Dendritic cell treated with granulocyte-macrophage colony-stimulating factor and Interleukin-4, amounts not matched to agents 40 ng/mL and 50 ng/mL, for 4 days (primary cell): ENCODE data around the gene PGM2L1.

ENCODE experiments used
- H3K27ac Mint-ChIP-seq: one replicate; pipeline ENCODE4 v1.8.0; 2022; ENCODE audit warnings: mild to moderate bottlenecking, mixed read lengths
- H3K27me3 Mint-ChIP-seq: one replicate; pipeline ENCODE4 v1.8.0; 2022; ENCODE audit warnings: mild to moderate bottlenecking, mixed read lengths
- H3K36me3 Mint-ChIP-seq: one replicate; pipeline ENCODE4 v1.8.0; 2022; ENCODE audit warnings: low read depth, mixed read lengths
- H3K4me1 Mint-ChIP-seq: one replicate; pipeline ENCODE4 v1.8.0; 2022; ENCODE audit warnings: low read depth, mixed read lengths
- H3K4me3 Mint-ChIP-seq: one replicate; pipeline ENCODE4 v1.8.0; 2022; ENCODE audit warnings: mild to moderate bottlenecking, moderate library complexity, mixed read lengths
- H3K9me3 Mint-ChIP-seq: one replicate; pipeline ENCODE4 v1.8.0; 2022; ENCODE audit warnings: mixed read lengths
- intact Hi-C: fragments of 100-400 bp; cut with micrococcal nuclease; formaldehyde crosslinking; loops from one replicate; pipeline ENCODE4 v1.15.0; 2022

Gene PGM2L1

DNA sequence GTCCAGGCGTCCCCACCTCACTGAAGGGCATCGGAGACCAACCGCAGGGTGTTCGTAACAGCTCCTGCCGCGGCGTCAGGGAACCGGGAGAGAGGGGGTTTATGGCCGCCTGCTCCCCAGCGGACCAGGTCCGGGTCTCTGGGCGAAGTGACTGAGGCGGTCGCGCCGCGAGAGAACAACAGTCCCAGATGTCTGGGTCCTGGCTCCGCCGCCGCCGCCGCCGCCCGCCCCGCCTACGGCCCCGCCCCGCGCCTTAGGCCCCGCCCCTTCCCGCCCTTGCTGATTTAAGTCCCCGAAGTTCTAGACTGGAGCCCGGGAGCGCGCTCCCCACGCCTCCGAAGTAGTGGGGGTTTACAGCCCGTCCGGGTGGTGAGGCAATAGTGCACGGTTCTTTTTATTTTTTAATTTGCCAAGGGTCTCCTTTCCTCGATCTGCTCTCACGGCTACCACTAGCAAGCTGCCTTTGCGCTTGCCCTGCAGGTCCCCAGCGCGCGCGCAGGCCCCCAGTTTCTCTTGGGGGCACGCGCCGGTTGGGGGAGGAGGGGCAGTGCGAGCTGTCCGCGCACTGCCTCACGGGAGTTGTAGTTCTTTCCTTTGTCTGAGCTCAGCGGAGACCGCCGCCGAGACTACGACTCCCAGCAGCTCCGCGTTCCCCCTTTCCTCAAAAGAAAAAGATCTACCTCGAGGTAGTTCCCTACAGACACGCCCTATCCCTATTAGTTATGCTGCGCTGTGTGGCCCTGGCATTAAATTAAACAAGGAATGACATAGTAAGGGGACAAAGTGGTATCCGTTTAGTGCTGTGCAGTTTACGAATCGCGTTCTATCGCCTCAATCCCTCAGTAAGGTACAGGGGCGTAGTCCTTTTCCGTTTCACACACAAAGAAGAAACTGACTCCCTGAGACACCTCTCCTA is at the start of gene PGM2L1:
PGM2L1 (minus strand) TSS at position 190 of the 916 bp plus-strand sequence. CDS start 272 bp downstream, outside the sequence.
- Mint-ChIP-seq H3K4me3 (peak within 1 kb of the TSS; percentile 96), H3K36me3 (peaks cover 13% of the 10 kb centered on the region), H3K27ac (peak within 1 kb of the TSS; percentile 98), H3K27me3 (no peaks in the 10 kb centered on the region), H3K4me1 (peaks cover 17% of the 10 kb centered on the region), H3K9me3 (no peaks in the 10 kb centered on the region)
- intact Hi-C loops, result loop anchor here (5.0 kb wide), 1 partner anchor 226 kb away; the partner anchor contains the start of genes C2CD3 and PPME1

DNA sequence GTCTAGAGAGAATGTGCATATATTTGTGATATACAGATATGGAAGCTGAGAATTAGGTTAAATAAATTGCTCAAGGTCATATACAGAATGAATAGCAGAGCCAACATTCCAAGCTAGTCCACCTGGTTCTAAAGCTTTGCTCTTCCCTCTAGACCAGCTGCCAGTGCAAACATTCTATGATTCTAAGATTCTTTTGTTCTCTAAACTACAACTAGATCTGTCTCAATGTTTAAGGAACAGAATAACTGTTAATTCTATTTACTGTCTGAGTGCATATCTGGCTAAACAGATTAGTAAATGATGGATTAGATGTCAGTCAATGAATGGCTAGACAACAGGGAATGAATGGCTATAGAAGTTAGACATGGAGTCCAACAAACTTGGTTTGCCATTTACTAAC is 49.5 kb upstream of the PGM2L1 start:
- no peak overlapping the region for H3K4me3 Mint-ChIP-seq
- H3K4me1 Mint-ChIP-seq, result peaks cover 42% of the 10 kb centered on the region
- H3K27me3 Mint-ChIP-seq, result no peaks in the 10 kb centered on the region
- intact Hi-C loops, result loop anchor here (10.0 kb wide), 1 partner anchor 483 kb away; no protein-coding TSS in a partner anchor
- no peak overlapping the region for H3K27ac Mint-ChIP-seq
- no peaks in the 10 kb centered on the region for H3K9me3 Mint-ChIP-seq
- no peaks in the 10 kb centered on the region for H3K36me3 Mint-ChIP-seq

DNA sequence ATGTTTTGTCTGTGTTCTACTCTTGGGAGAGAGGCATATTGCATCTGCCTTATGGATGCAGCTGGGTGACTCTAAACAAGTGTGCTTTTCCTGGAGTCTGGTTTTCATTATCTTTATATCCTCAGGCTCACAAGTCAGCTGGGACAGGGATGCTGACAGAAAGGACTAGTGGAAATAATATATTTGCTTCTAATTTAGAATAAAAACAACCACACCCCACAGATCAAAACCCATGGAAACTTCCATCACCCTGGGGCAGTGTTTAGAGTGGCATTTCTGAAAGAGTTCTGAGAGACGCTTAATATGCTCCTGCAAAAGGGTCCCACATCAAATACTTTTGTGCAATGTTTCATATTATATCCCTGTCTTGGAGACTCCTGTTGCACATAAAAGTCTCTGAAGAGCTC is 48.3 kb upstream of the PGM2L1 start:
- Mint-ChIP-seq H3K27me3 (no peaks in the 10 kb centered on the region), H3K36me3 (no peaks in the 10 kb centered on the region), H3K4me3 (no peak overlapping the region), H3K27ac (no peak overlapping the region), H3K4me1 (peaks cover 31% of the 10 kb centered on the region), H3K9me3 (no peaks in the 10 kb centered on the region)
- intact Hi-C loops, result loop anchor here (10.0 kb wide), 1 partner anchor 482 kb away; no protein-coding TSS in a partner anchor

DNA sequence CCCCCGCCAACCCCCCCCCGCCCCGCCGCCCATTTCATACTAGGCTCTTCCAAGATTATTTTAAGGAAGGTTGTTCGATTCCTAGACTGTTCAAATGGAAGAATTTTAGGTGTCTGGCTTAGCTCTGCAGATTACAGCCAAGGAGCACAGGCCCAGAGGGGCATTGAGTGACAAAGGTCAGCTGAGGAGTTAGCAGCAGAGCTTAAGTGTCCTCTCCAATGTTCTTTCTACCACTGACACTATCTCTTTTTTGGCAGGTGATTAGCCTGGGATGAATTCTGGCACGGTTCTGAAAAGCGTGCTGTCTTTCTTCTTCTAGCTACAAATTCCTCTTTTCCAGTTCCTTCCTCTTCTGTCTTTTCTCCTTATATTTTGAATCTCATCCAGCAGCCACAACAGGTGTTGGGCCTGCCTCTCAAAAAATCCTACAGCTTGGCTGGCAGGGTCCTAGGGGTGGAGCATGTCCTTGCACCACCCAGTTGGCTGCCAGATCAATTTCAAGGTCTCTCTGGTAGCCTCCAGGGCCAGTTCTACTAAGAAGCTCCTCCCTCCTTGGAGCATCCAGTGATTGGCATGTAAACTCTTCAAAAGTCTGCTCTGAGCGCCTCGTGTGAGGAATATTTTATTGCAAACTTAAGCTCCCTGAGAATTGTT is 46.1 kb upstream of the PGM2L1 start:
- Mint-ChIP-seq H3K9me3 (peaks cover 13% of the 10 kb centered on the region), H3K27me3 (no peaks in the 10 kb centered on the region), H3K36me3 (no peaks in the 10 kb centered on the region), H3K27ac (peak overlapping the region; percentile 14), H3K4me3 (no peak overlapping the region), H3K4me1 (peaks cover 16% of the 10 kb centered on the region)
- intact Hi-C loops, result loop anchor here (10.0 kb wide), 1 partner anchor 479 kb away; no protein-coding TSS in a partner anchor

DNA sequence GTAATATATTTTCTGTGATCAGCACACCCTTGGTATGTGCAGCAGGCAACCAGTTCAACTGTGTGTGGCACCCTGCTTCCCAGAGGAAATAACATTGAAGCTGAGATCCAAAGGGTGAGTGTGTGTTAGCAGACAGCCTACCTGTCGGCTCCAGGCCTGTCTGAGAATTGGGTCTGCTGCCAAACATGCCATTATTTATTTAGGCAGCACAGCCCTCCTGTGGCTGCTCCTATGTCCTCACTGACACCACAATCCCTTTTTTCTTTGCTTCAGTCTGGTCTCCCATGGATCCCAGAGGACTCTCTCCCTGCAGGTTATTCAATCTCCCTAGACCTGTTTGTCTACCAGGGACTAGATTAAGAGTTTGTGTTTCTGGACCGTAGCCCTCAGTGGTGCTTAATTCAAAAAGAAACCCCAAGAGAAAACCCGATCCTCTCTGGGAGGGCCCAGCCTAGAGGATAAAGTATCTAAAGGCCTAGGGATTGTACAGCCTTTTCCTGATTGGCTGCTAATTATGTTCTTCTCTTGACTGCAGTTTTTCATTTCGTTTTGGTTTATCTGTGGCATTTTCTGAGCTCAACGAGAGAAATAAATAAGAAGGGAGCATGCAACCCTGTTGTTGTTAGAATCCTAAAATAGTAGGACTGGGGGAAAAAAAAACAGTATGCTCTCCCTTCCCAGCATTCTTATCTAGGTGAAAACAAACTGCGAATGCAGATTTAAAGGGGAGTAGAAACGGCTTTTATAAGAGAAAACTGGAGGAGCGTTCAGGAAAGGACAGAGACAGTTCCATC is 45.0 kb upstream of the PGM2L1 start:
- H3K27me3 Mint-ChIP-seq, result no peaks in the 10 kb centered on the region
- intact Hi-C loops, result loop anchor here (10.0 kb wide), 1 partner anchor 478 kb away; no protein-coding TSS in a partner anchor
- H3K4me3 Mint-ChIP-seq, result no peak overlapping the region
- H3K27ac Mint-ChIP-seq, result no peak overlapping the region
- peaks cover 13% of the 10 kb centered on the region for H3K9me3 Mint-ChIP-seq
- H3K4me1 Mint-ChIP-seq, result peaks cover 11% of the 10 kb centered on the region
- H3K36me3 Mint-ChIP-seq, result no peaks in the 10 kb centered on the region

DNA sequence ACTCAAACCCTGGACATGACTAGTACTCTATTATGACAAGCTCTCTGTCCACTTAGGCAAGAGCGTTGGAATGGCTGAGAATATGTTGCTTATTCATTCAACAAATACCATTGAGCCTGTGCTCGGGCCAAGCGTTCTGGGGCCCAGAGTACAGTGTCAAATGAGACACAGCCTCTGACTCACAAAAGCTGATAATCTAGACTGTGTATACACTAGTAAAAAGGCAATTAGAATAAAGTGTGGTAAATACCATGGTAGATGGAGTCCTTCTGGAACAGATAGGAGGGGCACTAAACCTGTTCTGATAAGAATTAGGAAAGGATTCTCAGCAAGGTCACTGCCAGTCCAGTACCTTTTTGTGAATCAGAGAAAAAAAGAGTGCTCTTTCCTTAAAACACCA is 44.4 kb upstream of the PGM2L1 start:
- Mint-ChIP-seq H3K36me3 (no peaks in the 10 kb centered on the region), H3K27me3 (no peaks in the 10 kb centered on the region), H3K9me3 (peaks cover 13% of the 10 kb centered on the region), H3K27ac (no peak overlapping the region), H3K4me3 (no peak overlapping the region), H3K4me1 (peaks cover 11% of the 10 kb centered on the region)
- intact Hi-C loops, result loop anchor here (10.0 kb wide), 1 partner anchor 478 kb away; no protein-coding TSS in a partner anchor

DNA sequence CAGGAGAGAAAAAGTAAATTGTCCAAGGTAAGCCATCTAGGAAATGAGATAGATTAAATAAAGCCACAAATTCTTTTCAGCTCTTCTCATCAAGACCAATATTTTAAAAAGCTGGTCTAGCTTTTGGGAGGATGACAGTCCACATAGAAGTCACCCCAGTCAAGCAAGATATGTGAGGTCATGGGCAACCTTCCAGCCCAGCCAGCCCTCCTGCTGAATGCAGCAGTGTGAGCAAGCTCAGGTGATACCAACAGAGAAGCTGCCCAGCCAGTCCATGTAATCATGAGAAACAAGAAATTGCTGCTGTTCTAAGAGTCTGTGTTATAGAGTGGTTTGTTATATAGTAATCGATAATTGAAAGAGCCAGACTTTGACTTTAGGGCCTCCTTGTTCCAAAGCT is 40.4 kb upstream of the PGM2L1 start:
- no peak overlapping the region for H3K4me3 Mint-ChIP-seq
- intact Hi-C loops, result no loop called here
- no peaks in the 10 kb centered on the region for H3K36me3 Mint-ChIP-seq
- no peaks in the 10 kb centered on the region for H3K27me3 Mint-ChIP-seq
- no peak overlapping the region for H3K27ac Mint-ChIP-seq
- peaks cover 7% of the 10 kb centered on the region for H3K4me1 Mint-ChIP-seq
- H3K9me3 Mint-ChIP-seq, result peaks cover 13% of the 10 kb centered on the region

DNA sequence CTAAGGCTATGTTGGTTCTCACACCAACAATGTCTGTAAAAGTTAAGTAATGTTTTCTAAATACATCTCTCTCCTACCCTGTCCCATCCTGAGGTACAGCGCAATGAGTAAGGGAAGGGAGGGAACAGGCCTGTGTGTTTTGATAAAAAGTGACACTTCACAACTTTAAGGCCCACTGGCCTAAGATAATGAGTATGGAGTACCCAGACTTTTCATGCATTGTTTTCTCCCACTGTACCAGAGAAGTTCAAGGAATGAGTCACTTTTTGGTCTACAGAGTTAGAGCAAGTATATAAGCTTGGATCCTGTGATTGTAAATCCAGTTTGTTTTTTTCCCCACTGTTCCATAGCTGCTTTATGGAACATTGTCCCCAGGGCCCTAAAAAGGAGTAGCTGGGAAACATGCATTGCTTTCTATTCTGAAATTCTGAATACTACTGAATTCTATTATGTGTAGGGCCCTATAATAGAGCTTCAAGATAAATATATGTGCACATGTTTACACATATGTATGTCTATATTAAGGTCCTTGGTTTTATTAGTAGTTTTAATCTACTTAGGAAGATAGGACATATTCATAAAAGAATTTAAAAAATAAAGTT is 39.3 kb upstream of the PGM2L1 start:
- Mint-ChIP-seq H3K4me3 (no peak overlapping the region), H3K36me3 (no peaks in the 10 kb centered on the region), H3K9me3 (peaks cover 13% of the 10 kb centered on the region)

DNA sequence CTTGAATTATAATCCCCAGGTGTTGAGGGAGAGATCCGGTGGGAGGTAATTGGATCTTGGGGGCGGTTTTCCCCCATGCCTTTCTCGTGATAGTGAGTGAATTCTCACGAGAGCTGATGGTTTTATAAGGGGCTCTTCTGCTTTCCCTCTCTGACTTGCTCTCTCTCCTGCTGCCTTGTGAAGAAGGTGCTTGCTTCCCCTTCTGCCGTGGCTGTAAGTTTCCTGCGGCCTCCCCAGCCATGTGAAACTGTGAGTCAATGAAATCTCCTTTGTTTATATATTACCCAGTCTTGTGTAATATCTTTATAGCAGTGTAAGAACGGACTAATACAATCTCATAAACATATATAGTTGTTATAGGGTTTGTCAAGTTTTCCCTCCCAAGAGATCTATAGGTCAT is 36.3 kb upstream of the PGM2L1 start:
- Mint-ChIP-seq H3K9me3 (peaks cover 4% of the 10 kb centered on the region), H3K27me3 (peaks cover 1% of the 10 kb centered on the region), H3K4me3 (no peak overlapping the region), H3K4me1 (peaks cover 7% of the 10 kb centered on the region), H3K36me3 (no peaks in the 10 kb centered on the region), H3K27ac (no peak overlapping the region)
- intact Hi-C loops, result no loop called here

More for the DNA sequence above, 39.3 kb upstream of the PGM2L1 start:
- no peaks in the 10 kb centered on the region for H3K27me3 Mint-ChIP-seq
- no peak overlapping the region for H3K27ac Mint-ChIP-seq
- peaks cover 7% of the 10 kb centered on the region for H3K4me1 Mint-ChIP-seq
- intact Hi-C loops, result no loop called here

DNA sequence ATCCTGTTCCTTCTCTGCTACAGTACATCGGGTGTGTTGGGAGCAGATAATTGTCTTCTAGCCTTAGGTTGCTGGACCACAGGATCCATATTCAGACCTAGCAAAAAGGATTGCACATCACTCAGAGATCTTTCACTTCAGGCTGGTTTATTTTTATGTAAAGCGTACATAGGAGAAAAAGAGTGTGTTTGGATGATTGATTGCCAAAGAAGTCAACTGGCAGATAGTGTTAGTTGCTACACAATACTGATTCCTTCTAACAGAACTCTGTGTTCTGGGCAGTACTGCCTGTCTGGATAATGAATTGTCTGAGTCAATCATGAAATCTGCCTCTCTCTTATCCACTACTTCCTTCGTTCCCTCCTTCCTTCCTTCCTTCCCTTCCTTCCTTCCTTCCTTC is 31.0 kb upstream of the PGM2L1 start:
- intact Hi-C loops, result no loop called here
- Mint-ChIP-seq H3K4me3 (no peak overlapping the region), H3K9me3 (peaks cover 15% of the 10 kb centered on the region), H3K27ac (no peak overlapping the region), H3K4me1 (no peaks in the 10 kb centered on the region), H3K27me3 (peaks cover 2% of the 10 kb centered on the region), H3K36me3 (no peaks in the 10 kb centered on the region)

DNA sequence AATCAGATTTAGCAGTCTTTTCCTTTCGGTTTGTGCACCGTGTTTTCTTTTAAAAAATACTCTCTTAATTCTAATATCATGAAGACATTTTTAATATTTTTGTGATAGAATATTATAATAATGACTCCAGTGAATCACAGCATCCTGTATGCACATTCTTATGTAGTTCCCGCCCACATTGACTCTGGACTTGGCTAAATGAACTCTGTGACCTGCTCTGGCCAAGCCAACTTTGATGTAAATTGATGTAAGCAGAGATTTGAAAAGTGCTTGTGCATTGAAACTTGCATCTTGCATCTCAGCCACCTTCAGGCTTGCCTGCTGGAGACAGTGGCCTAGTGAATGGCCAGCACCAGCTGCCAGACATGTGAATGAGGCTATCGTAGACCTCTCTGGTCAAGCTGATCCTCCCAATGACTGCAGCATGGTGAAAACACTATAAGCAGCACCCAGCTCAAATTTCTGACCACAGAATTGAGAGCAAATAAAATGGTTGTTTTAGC is 29.2 kb upstream of the PGM2L1 start:
- intact Hi-C loops, result no loop called here
- no peak overlapping the region for H3K4me3 Mint-ChIP-seq
- peaks cover 2% of the 10 kb centered on the region for H3K27me3 Mint-ChIP-seq
- peaks cover 15% of the 10 kb centered on the region for H3K9me3 Mint-ChIP-seq
- H3K27ac Mint-ChIP-seq, result no peak overlapping the region
- H3K36me3 Mint-ChIP-seq, result no peaks in the 10 kb centered on the region
- H3K4me1 Mint-ChIP-seq, result no peaks in the 10 kb centered on the region

DNA sequence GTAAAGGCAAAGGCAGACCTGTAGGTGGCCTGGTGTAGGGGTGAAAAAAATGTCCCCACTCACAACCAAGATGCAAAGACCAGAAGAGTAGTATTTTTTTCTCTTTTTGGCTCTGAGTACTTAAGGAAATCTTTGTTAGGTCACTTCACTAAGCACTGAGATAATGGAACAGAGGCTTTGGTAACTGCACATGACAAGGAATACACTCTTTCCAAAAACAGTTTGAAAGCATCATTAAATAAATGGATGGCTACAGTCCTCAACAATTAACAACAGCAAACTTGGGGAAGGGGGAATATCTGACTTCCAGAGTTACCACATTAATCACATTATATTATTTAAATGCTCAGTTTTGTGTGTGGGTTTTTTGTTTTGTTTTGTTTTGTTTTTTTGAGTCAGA is 26.9 kb upstream of the PGM2L1 start:
- Mint-ChIP-seq H3K9me3 (peaks cover 15% of the 10 kb centered on the region), H3K4me1 (no peaks in the 10 kb centered on the region), H3K27ac (no peak overlapping the region), H3K4me3 (no peak overlapping the region), H3K36me3 (no peaks in the 10 kb centered on the region), H3K27me3 (peaks cover 2% of the 10 kb centered on the region)
- intact Hi-C loops, result no loop called here

DNA sequence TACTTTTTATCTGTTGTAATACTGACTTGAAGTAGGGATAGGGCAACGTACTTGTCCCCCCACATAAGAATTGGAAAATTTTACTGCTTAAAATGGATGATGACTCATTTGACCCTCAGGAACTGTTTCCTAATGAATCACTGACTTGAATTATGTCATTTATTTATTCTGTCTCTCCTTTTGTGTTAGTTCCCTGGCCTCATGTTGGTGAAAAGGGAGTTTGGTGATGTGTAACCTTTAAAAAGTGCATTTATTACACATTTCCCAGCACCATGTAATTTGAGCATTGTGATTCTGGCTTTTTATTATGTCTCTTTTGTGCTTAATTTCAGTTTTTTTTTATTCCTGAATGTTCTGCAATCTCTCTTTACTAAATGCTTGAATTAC is 20.3 kb upstream of the PGM2L1 start:
- H3K4me3 Mint-ChIP-seq, result no peak overlapping the region
- no peaks in the 10 kb centered on the region for H3K36me3 Mint-ChIP-seq
- no peaks in the 10 kb centered on the region for H3K9me3 Mint-ChIP-seq
- no peak overlapping the region for H3K27ac Mint-ChIP-seq
- no peaks in the 10 kb centered on the region for H3K27me3 Mint-ChIP-seq
- intact Hi-C loops, result no loop called here
- H3K4me1 Mint-ChIP-seq, result no peaks in the 10 kb centered on the region
